OCI-LY1 (cell line): ENCODE measurements around the gene BLNK.

ENCODE experiments used
- CTCF ChIP-seq: fragments of 200-600 bp; sonication (generic), shearing (Covaris generic); IDR thresholded peaks from 2 replicates; pipeline ENCODE4 v1.5.1; 2017; ENCODE audit warnings: mild to moderate bottlenecking, antibody characterized with exemption, low read length, moderate library complexity, mixed read lengths
- EZH2 ChIP-seq: fragments of 200-600 bp; sonication (generic), shearing (Covaris generic); IDR thresholded peaks from 2 replicates; pipeline ENCODE4 v1.8.0; 2017; ENCODE audit warnings: borderline replicate concordance, mixed run types, mild to moderate bottlenecking, antibody characterized with exemption, low read length, moderate library complexity, mixed read lengths

- TF ChIP-seq CTCF (no peak), EZH2 (no peak)
Measured at GRCh38 chr10:96295475-96295874, 24.1 kb upstream of the BLNK start.
